ENCODE results near the gene P3H2. TPM values are rescaled to one million over a fixed set of nuclear protein-coding genes. Genes with fewer than 3 reads are reported as not detected.

Gene P3H2
- total and polyA plus RNA-seq, 9 donors = 30.8 to 74.7 (median 56.9) TPM

DNA sequence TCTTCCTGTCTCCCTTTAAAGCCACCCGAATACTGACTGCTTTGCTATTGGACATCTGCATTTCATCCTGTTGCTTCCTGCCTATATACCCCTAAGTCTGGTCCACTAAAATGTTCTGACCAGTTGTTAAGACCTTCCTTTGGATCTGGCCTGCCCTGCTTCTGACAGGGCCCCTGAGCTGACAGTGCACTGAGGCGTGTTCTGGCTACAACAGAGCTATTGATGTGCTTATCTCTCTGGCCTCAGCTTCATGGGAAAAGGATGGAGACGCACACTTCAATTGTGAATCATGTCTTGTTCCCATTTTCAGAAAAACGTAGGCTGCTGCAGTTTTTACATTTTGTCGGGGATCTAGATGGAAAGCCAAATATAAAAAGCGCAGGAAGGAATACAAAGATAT lies 7.1 kb upstream of the P3H2 start:
- WGBS (ENCODE audit: insufficient coverage) = 96% methylated on average over 2 of the region's 6 CpGs
- Histone ChIP-seq H3K27me3 (ENCODE audit: control insufficient read depth, insufficient read depth, low read length) (no peaks in the 10 kb centered on the region), H3K4me3 (ENCODE audit: low read length) (no peak overlapping the region), H3K36me3 (ENCODE audit: control insufficient read depth, insufficient read depth, low read length) (no peaks in the 10 kb centered on the region), H3K4me1 (ENCODE audit: control insufficient read depth, insufficient read depth, low read length) (peaks cover 4% of the 10 kb centered on the region), H3K27ac (ENCODE audit: low read length) (no peak overlapping the region), H3K9me3 (replicated peaks; ENCODE audit: control insufficient read depth, low read depth, low read length) (no peaks in the 10 kb centered on the region)
- no peak for DNase-seq

DNA sequence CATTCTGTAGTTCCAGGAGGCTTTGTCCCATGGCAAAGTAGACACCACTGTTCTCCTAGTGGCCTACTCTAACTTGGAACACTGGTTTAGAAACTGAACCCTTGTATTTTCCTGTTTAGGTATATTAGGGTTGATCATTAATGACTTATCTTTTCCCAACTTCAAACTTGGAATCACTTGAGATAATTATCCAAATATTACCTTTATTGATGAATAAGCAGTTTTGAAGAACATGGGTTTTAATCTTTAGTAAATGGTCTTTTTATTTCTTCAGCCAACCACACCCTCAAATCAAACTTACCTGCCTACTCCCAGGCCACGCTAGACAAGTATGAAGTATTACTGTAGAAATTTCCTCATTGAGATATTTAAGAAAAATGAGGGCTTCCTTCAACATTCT lies 6.5 kb upstream of the P3H2 start:
- WGBS (ENCODE audit: insufficient coverage) = no CpG with 5 or more reads among the region's 1 CpG
- no peaks in the 10 kb centered on the region for H3K27me3 ChIP-seq (ENCODE audit: control insufficient read depth, insufficient read depth, low read length)
- no peak for DNase-seq

DNA sequence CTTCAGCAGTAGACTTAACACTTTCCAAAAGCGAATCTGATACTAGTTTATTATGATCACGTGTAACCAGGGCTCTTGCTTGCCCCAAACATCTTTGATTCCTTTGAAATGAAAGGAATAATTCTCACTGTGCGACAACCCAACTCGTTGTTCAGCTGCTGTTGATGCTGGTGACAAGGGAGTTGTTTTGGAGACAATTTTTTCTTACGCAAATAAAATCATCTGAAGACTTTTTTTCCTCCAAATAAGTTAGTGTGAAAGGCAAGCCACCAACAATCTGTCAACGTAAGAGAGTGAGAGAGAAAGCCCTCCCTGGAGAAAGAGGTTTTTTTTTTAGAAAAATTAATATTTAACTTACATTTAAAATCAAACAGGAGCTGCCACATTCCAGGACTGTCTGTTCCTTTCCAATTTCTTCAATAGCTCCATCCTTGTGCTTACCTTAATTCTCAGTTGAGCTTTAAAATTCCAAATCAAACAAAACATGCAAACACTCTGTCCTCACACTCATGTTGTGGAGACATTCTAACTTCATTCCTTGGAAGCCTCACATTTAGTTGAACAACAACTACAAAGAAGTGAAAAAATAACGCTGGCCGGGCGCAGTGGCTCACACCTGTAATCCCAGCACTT lies 4.9 kb upstream of the P3H2 start:
- peak; percentile 61 for DNase-seq
- H3K36me3 ChIP-seq (ENCODE audit: control insufficient read depth, insufficient read depth, low read length) = no peaks in the 10 kb centered on the region
- peak overlapping the region; percentile 25 for H3K27ac ChIP-seq (ENCODE audit: low read length)
- H3K4me1 ChIP-seq (ENCODE audit: control insufficient read depth, insufficient read depth, low read length) = peaks cover 14% of the 10 kb centered on the region
- no peaks in the 10 kb centered on the region for H3K9me3 ChIP-seq (replicated peaks; ENCODE audit: control insufficient read depth, low read depth, low read length)
- H3K4me3 ChIP-seq (ENCODE audit: low read length) = no peak overlapping the region
- no peaks in the 10 kb centered on the region for H3K27me3 ChIP-seq (ENCODE audit: control insufficient read depth, insufficient read depth, low read length)
- WGBS (ENCODE audit: insufficient coverage) = 80% methylated on average over 3 of the region's 9 CpGs

More for the DNA sequence above, 6.5 kb upstream of the P3H2 start:
- Histone ChIP-seq H3K4me3 (ENCODE audit: low read length) (no peak overlapping the region), H3K9me3 (replicated peaks; ENCODE audit: control insufficient read depth, low read depth, low read length) (no peaks in the 10 kb centered on the region), H3K4me1 (ENCODE audit: control insufficient read depth, insufficient read depth, low read length) (peaks cover 7% of the 10 kb centered on the region), H3K36me3 (ENCODE audit: control insufficient read depth, insufficient read depth, low read length) (no peaks in the 10 kb centered on the region), H3K27ac (ENCODE audit: low read length) (no peak overlapping the region)

DNA sequence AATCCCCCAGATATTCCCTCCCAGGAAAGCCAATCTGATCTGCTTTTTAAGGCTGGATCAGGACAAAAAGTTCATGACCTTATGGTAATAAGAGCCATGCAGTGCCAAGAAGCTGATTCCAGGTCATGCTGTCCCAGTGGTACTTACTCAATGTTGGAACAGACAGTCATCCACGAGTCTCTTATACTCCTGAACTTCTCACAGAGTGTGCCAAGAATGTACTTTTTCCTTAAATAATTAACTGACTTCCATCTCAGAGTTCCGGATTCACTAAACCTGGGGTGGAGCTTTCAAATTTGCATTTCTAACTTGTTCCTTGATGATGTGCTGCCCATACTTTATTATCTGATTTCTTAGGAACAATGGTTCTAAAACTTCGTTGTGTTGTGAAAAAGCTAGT lies 3.4 kb upstream of the P3H2 start:
- no CpG with 5 or more reads among the region's 3 CpGs for WGBS (ENCODE audit: insufficient coverage)
- H3K4me1 ChIP-seq (ENCODE audit: control insufficient read depth, insufficient read depth, low read length) = peaks cover 16% of the 10 kb centered on the region
- no peak overlapping the region for H3K4me3 ChIP-seq (ENCODE audit: low read length)
- DNase-seq = no peak
- H3K27me3 ChIP-seq (ENCODE audit: control insufficient read depth, insufficient read depth, low read length) = peaks cover 2% of the 10 kb centered on the region
- H3K9me3 ChIP-seq (replicated peaks; ENCODE audit: control insufficient read depth, low read depth, low read length) = no peaks in the 10 kb centered on the region
- no peak overlapping the region for H3K27ac ChIP-seq (ENCODE audit: low read length)
- H3K36me3 ChIP-seq (ENCODE audit: control insufficient read depth, insufficient read depth, low read length) = no peaks in the 10 kb centered on the region

DNA sequence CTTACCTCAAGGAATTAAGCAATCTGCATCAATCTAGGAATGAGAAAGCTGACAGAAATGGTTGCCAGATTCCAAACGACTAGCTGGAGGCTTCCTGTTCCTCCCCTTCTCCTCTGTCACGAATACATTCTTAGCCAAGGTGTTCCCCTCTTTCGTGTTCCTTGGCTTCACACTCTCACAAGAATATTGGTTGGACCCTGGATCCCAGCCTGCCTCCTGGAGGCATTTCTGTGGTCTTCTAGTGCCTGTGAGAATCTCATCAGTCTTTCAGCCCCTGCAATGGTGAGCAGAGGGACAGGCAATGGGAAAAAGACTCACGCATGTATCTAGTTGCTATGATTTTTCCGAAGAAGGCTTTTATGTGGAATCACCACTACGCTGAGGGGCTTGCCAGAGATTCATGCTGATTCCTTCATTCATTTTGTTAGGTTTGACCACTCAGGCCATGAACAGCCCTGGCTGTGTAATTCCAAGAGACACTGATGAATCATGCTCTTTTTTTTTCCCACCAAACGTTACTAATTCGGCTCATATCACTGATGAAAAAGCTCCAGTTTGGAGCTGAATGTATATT lies 1.6 kb upstream of the P3H2 start:
- H3K36me3 ChIP-seq (ENCODE audit: control insufficient read depth, insufficient read depth, low read length) = no peaks in the 10 kb centered on the region
- H3K9me3 ChIP-seq (replicated peaks; ENCODE audit: control insufficient read depth, low read depth, low read length) = no peaks in the 10 kb centered on the region
- no peak for DNase-seq
- peak overlapping the region; percentile 8 for H3K27ac ChIP-seq (ENCODE audit: low read length)
- peaks cover 18% of the 10 kb centered on the region for H3K4me1 ChIP-seq (ENCODE audit: control insufficient read depth, insufficient read depth, low read length)
- WGBS (ENCODE audit: insufficient coverage) = 54% methylated on average over 6 of the region's 8 CpGs
- no peak overlapping the region for H3K4me3 ChIP-seq (ENCODE audit: low read length)
- H3K27me3 ChIP-seq (ENCODE audit: control insufficient read depth, insufficient read depth, low read length) = peaks cover 2% of the 10 kb centered on the region

DNA sequence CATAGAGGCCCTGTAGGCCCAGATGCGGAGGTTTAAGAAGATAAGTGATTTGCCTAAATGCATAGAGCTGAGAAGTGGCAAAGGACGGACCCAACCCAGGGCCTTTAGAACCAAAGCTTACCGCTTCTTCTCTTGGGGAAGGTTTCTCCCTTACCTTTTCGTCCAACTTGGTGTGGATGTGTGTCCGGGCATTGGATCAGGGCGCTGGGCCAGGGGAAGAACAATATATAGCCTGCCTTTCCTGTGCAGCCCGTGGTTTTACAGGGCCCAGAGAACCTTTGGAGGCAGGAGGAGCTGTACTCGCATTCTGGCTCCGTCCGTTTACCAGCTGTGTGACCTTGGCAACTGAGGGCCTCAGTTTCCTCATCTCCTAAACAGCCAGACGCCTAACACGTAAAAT lies 686 bp upstream of the P3H2 start:
- Histone ChIP-seq H3K36me3 (ENCODE audit: control insufficient read depth, insufficient read depth, low read length) (peaks cover 2% of the 10 kb centered on the region), H3K27ac (ENCODE audit: low read length) (peak overlapping the region; percentile 89), H3K9me3 (replicated peaks; ENCODE audit: control insufficient read depth, low read depth, low read length) (no peaks in the 10 kb centered on the region), H3K4me3 (ENCODE audit: low read length) (no peak overlapping the region), H3K27me3 (ENCODE audit: control insufficient read depth, insufficient read depth, low read length) (peaks cover 2% of the 10 kb centered on the region), H3K4me1 (ENCODE audit: control insufficient read depth, insufficient read depth, low read length) (peaks cover 18% of the 10 kb centered on the region)
- 72% methylated on average over 9 of the region's 12 CpGs for WGBS (ENCODE audit: insufficient coverage)
- DNase-seq = no peak

DNA sequence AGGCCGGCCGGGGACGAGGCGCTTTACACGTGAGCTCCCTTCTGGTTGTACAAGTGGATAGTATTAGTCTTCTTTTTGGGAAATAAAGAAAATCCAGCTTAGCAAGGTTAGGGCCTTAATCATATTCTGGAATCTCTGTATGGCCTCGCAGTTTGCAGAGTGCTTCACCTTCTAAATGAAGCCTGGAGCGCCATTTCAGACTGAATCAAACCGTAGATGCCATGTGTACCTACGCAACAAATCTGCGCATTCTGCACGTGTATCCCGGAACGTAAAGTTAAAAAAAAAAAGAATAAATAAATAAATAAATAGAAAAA lies 322 bp upstream of the P3H2 start:
- Histone ChIP-seq H3K4me3 (ENCODE audit: low read length) (peak overlapping the region; percentile 72), H3K4me1 (ENCODE audit: control insufficient read depth, insufficient read depth, low read length) (peaks cover 18% of the 10 kb centered on the region), H3K27ac (ENCODE audit: low read length) (peak overlapping the region; percentile 89), H3K9me3 (replicated peaks; ENCODE audit: control insufficient read depth, low read depth, low read length) (no peaks in the 10 kb centered on the region), H3K27me3 (ENCODE audit: control insufficient read depth, insufficient read depth, low read length) (peaks cover 2% of the 10 kb centered on the region), H3K36me3 (ENCODE audit: control insufficient read depth, insufficient read depth, low read length) (peaks cover 2% of the 10 kb centered on the region)
- no peak for DNase-seq
- 4% methylated on average over 4 of the region's 13 CpGs for WGBS (ENCODE audit: insufficient coverage)

DNA sequence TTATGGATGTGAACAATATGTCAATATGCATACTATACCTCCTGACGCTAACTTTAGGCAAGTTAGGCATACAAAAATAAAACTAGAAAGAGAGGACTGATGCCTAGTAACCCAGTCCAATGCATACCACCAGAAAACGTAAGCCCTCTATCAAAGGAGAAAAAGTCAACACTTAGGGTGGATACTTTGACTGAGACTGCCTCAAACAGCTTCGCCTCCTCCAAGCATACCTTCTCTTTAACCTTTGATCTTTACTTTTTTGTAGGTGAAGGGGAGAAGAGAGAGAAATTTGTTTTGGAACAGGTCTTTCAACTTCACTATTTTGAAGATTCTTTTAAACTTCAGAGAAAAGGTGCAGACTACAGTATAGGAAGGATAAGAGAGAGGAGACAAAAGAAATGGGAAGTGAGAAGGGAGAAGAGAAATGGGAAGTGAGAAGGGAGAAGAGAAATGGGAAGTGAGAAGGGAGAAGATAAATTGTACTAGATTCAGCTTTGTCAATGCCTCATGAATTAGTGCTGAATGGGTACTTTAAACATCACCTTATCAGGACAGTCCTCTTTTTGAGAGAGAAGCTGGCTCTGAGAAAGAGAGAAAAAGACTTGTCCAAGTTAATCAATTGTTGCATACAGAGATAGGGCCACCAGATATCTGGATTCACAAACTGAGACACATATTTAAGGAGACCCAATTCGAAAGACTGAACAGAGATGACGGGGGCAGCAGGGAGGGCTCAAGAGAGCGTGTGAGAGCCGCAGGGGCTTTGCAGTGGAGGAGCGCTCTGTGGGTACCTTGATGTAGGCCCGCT lies 1.0 kb downstream of the P3H2 start:
- WGBS (ENCODE audit: insufficient coverage) = 0% methylated on average over 6 of the region's 9 CpGs
- no peak for DNase-seq
- H3K27ac ChIP-seq (ENCODE audit: low read length) = peak overlapping the region; percentile 77

DNA sequence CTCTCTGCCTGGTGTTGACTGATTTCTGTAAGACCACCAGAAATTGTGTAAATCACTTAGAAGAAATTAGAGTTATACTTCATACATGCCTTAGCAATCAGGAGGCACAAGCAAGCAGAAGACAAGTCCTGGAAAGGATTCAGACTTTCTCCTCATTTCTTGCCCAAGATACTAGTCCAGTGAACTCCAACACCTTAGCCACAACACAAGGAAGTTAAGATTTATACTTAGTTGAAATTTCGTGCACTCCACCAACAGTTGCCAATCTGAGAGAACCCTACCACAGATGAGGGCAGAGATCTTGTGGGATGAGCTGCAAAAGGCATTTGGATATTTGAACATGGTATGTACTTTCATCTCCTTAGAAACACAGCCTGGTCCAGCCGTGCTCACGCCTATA lies 2.3 kb downstream of the P3H2 start:
- Histone ChIP-seq H3K4me1 (ENCODE audit: control insufficient read depth, insufficient read depth, low read length) (peaks cover 18% of the 10 kb centered on the region), H3K27ac (ENCODE audit: low read length) (no peak overlapping the region), H3K36me3 (ENCODE audit: control insufficient read depth, insufficient read depth, low read length) (peaks cover 2% of the 10 kb centered on the region), H3K4me3 (ENCODE audit: low read length) (peak overlapping the region; percentile 15), H3K9me3 (replicated peaks; ENCODE audit: control insufficient read depth, low read depth, low read length) (no peaks in the 10 kb centered on the region), H3K27me3 (ENCODE audit: control insufficient read depth, insufficient read depth, low read length) (peaks cover 2% of the 10 kb centered on the region)
- no peak for DNase-seq
- WGBS (ENCODE audit: insufficient coverage) = 67% methylated on average over 2 of the region's 3 CpGs

More for the DNA sequence above, 1.0 kb downstream of the P3H2 start:
- peak overlapping the region; percentile 72 for H3K4me3 ChIP-seq (ENCODE audit: low read length)
- H3K9me3 ChIP-seq (replicated peaks; ENCODE audit: control insufficient read depth, low read depth, low read length) = no peaks in the 10 kb centered on the region
- H3K36me3 ChIP-seq (ENCODE audit: control insufficient read depth, insufficient read depth, low read length) = peaks cover 2% of the 10 kb centered on the region
- peaks cover 2% of the 10 kb centered on the region for H3K27me3 ChIP-seq (ENCODE audit: control insufficient read depth, insufficient read depth, low read length)
- H3K4me1 ChIP-seq (ENCODE audit: control insufficient read depth, insufficient read depth, low read length) = peaks cover 18% of the 10 kb centered on the region

DNA sequence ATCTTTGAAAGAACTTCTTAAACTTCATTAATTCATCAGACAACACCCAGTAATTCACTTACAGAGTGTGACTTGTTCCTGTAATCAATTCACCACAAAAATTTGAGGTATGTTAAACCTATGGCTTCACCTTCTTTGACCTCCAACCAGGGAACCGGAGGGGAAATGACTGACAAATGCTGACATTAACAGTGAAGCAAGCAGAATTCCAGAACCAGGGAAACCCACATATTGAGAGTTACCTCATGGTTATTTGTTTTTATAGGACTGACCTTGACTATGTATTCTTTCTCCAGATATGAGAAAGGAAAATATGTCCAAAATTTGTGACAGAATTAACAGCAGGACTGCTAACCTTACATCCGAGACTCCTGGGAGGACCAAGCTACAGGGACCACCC lies 2.7 kb downstream of the P3H2 start:
- no peak for DNase-seq
- Histone ChIP-seq H3K36me3 (ENCODE audit: control insufficient read depth, insufficient read depth, low read length) (peaks cover 5% of the 10 kb centered on the region), H3K4me1 (ENCODE audit: control insufficient read depth, insufficient read depth, low read length) (peaks cover 18% of the 10 kb centered on the region), H3K27ac (ENCODE audit: low read length) (no peak overlapping the region), H3K27me3 (ENCODE audit: control insufficient read depth, insufficient read depth, low read length) (peaks cover 2% of the 10 kb centered on the region), H3K4me3 (ENCODE audit: low read length) (peak overlapping the region; percentile 15), H3K9me3 (replicated peaks; ENCODE audit: control insufficient read depth, low read depth, low read length) (no peaks in the 10 kb centered on the region)
- 44% methylated on average over 1 of the region's 2 CpGs for whole genome bisulfite sequencing (ENCODE audit: insufficient coverage)

All from muscle of leg (tissue), 11 donors.